ENCODE measurements around the gene GUCY2D.

Gene GUCY2D

GRCh38 chr17:7989781-7990655, 12.4 kb upstream of the GUCY2D start:
- peak overlapping the region; percentile 41 to 70 (median 62) for H3K4me3 ChIP-seq (ENCODE audit: low read depth in 1 of 5, low read length in 5 of 5)
- peaks cover 0 to 10% (median 8%) of the 10 kb centered on the region in 5 donors for H3K4me1 ChIP-seq (ENCODE audit: control insufficient read depth in 5 of 5, insufficient read depth in 5 of 5, low read length in 5 of 5)
- no peaks in the 10 kb centered on the region for H3K36me3 ChIP-seq (ENCODE audit: control insufficient read depth in 5 of 5, insufficient read depth in 5 of 5, low read length in 5 of 5)
- H3K9ac ChIP-seq (ENCODE audit: low read length in 5 of 5) = peak overlapping the region in 2 of 5 donors; percentile 30 to 64
- H3K9me3 ChIP-seq (ENCODE audit: control insufficient read depth in 5 of 5, low read length in 5 of 5) = no peaks in the 10 kb centered on the region
- peaks cover 4 to 8% (median 5%) of the 10 kb centered on the region in 5 donors for H3K27me3 ChIP-seq (ENCODE audit: control insufficient read depth in 5 of 5, insufficient read depth in 4 of 5, low read length in 5 of 5)
- H3K27ac ChIP-seq (ENCODE audit: low read depth, low read length) = no peak overlapping the region

- Histone ChIP-seq H3K9me3 (ENCODE audit: control insufficient read depth in 5 of 5, low read length in 5 of 5) (no peaks in the 10 kb centered on the region), H3K9ac (ENCODE audit: low read length in 5 of 5) (no peak overlapping the region), H3K4me1 (ENCODE audit: control insufficient read depth in 5 of 5, insufficient read depth in 5 of 5, low read length in 5 of 5) (peaks cover 0 to 15% (median 10%) of the 10 kb centered on the region in 5 donors), H3K36me3 (ENCODE audit: control insufficient read depth in 5 of 5, insufficient read depth in 5 of 5, low read length in 5 of 5) (no peaks in the 10 kb centered on the region), H3K4me3 (ENCODE audit: low read depth in 1 of 5, low read length in 5 of 5) (no peak overlapping the region), H3K27me3 (ENCODE audit: control insufficient read depth in 5 of 5, insufficient read depth in 4 of 5, low read length in 5 of 5) (peaks cover 2 to 7% (median 4%) of the 10 kb centered on the region in 5 donors), H3K27ac (ENCODE audit: low read depth, low read length) (no peak overlapping the region)
Measured at GRCh38 chr17:7992516-7992915, 9.9 kb upstream of the GUCY2D start.

GRCh38 chr17:7992924-7993323, 9.5 kb upstream of the GUCY2D start:
- H3K27ac ChIP-seq (ENCODE audit: low read depth, low read length) = no peak overlapping the region
- no peak overlapping the region for H3K9ac ChIP-seq (ENCODE audit: low read length in 5 of 5)
- H3K4me1 ChIP-seq (ENCODE audit: control insufficient read depth in 5 of 5, insufficient read depth in 5 of 5, low read length in 5 of 5) = peaks cover 0 to 15% (median 10%) of the 10 kb centered on the region in 5 donors
- no peaks in the 10 kb centered on the region for H3K36me3 ChIP-seq (ENCODE audit: control insufficient read depth in 5 of 5, insufficient read depth in 5 of 5, low read length in 5 of 5)
- peaks cover 0 to 5% (median 2%) of the 10 kb centered on the region in 5 donors for H3K27me3 ChIP-seq (ENCODE audit: control insufficient read depth in 5 of 5, insufficient read depth in 4 of 5, low read length in 5 of 5)
- H3K4me3 ChIP-seq (ENCODE audit: low read depth in 1 of 5, low read length in 5 of 5) = no peak overlapping the region
- no peaks in the 10 kb centered on the region for H3K9me3 ChIP-seq (ENCODE audit: control insufficient read depth in 5 of 5, low read length in 5 of 5)

- Histone ChIP-seq H3K9ac (ENCODE audit: low read length in 5 of 5) (no peak overlapping the region), H3K36me3 (ENCODE audit: control insufficient read depth in 5 of 5, insufficient read depth in 5 of 5, low read length in 5 of 5) (no peaks in the 10 kb centered on the region), H3K27me3 (ENCODE audit: control insufficient read depth in 5 of 5, insufficient read depth in 4 of 5, low read length in 5 of 5) (peaks cover 0 to 5% (median 2%) of the 10 kb centered on the region in 5 donors), H3K4me3 (ENCODE audit: low read depth in 1 of 5, low read length in 5 of 5) (no peak overlapping the region), H3K27ac (ENCODE audit: low read depth, low read length) (no peak overlapping the region), H3K9me3 (ENCODE audit: control insufficient read depth in 5 of 5, low read length in 5 of 5) (no peaks in the 10 kb centered on the region), H3K4me1 (ENCODE audit: control insufficient read depth in 5 of 5, insufficient read depth in 5 of 5, low read length in 5 of 5) (peaks cover 0 to 15% (median 10%) of the 10 kb centered on the region in 5 donors)
Measured at GRCh38 chr17:7993972-7994589, 8.3 kb upstream of the GUCY2D start.

GRCh38 chr17:7995724-7996123, 6.7 kb upstream of the GUCY2D start:
- H3K27ac ChIP-seq (ENCODE audit: low read depth, low read length) = no peak overlapping the region
- no peaks in the 10 kb centered on the region for H3K36me3 ChIP-seq (ENCODE audit: control insufficient read depth in 5 of 5, insufficient read depth in 5 of 5, low read length in 5 of 5)
- no peaks in the 10 kb centered on the region for H3K9me3 ChIP-seq (ENCODE audit: control insufficient read depth in 5 of 5, low read length in 5 of 5)
- H3K9ac ChIP-seq (ENCODE audit: low read length in 5 of 5) = no peak overlapping the region
- peaks cover 0 to 5% (median 3%) of the 10 kb centered on the region in 5 donors for H3K27me3 ChIP-seq (ENCODE audit: control insufficient read depth in 5 of 5, insufficient read depth in 4 of 5, low read length in 5 of 5)
- H3K4me1 ChIP-seq (ENCODE audit: control insufficient read depth in 5 of 5, insufficient read depth in 5 of 5, low read length in 5 of 5) = peaks cover 0 to 5% (median 4%) of the 10 kb centered on the region in 5 donors
- H3K4me3 ChIP-seq (ENCODE audit: low read depth in 1 of 5, low read length in 5 of 5) = no peak overlapping the region

GRCh38 chr17:7997186-7997585, 5.2 kb upstream of the GUCY2D start:
- Histone ChIP-seq H3K9me3 (ENCODE audit: control insufficient read depth in 5 of 5, low read length in 5 of 5) (no peaks in the 10 kb centered on the region), H3K4me3 (ENCODE audit: low read depth in 1 of 5, low read length in 5 of 5) (no peak overlapping the region), H3K27ac (ENCODE audit: low read depth, low read length) (no peak overlapping the region), H3K4me1 (ENCODE audit: control insufficient read depth in 5 of 5, insufficient read depth in 5 of 5, low read length in 5 of 5) (peaks cover 0 to 9% (median 4%) of the 10 kb centered on the region in 5 donors), H3K27me3 (ENCODE audit: control insufficient read depth in 5 of 5, insufficient read depth in 4 of 5, low read length in 5 of 5) (peaks cover 4 to 15% (median 8%) of the 10 kb centered on the region in 5 donors), H3K9ac (ENCODE audit: low read length in 5 of 5) (no peak overlapping the region), H3K36me3 (ENCODE audit: control insufficient read depth in 5 of 5, insufficient read depth in 5 of 5, low read length in 5 of 5) (no peaks in the 10 kb centered on the region)

- peak overlapping the region in 3 of 5 donors; percentile 17 to 44 (median 40) for H3K4me3 ChIP-seq (ENCODE audit: low read depth in 1 of 5, low read length in 5 of 5)
- H3K9me3 ChIP-seq (ENCODE audit: control insufficient read depth in 5 of 5, low read length in 5 of 5) = no peaks in the 10 kb centered on the region
- H3K36me3 ChIP-seq (ENCODE audit: control insufficient read depth in 5 of 5, insufficient read depth in 5 of 5, low read length in 5 of 5) = no peaks in the 10 kb centered on the region
- no peak overlapping the region for H3K27ac ChIP-seq (ENCODE audit: low read depth, low read length)
- H3K27me3 ChIP-seq (ENCODE audit: control insufficient read depth in 5 of 5, insufficient read depth in 4 of 5, low read length in 5 of 5) = peaks cover 12 to 51% (median 47%) of the 10 kb centered on the region in 5 donors
- H3K4me1 ChIP-seq (ENCODE audit: control insufficient read depth in 5 of 5, insufficient read depth in 5 of 5, low read length in 5 of 5) = peaks cover 0 to 21% (median 16%) of the 10 kb centered on the region in 5 donors
- H3K9ac ChIP-seq (ENCODE audit: low read length in 5 of 5) = peak overlapping the region in 1 of 5 donors; percentile 43
Measured at GRCh38 chr17:8002721-8003593, 542 bp downstream of the GUCY2D start.

- peak overlapping the region in 1 of 5 donors; percentile 14 for H3K9ac ChIP-seq (ENCODE audit: low read length in 5 of 5)
- no peaks in the 10 kb centered on the region for H3K36me3 ChIP-seq (ENCODE audit: control insufficient read depth in 5 of 5, insufficient read depth in 5 of 5, low read length in 5 of 5)
- peaks cover 12 to 51% (median 47%) of the 10 kb centered on the region in 5 donors for H3K27me3 ChIP-seq (ENCODE audit: control insufficient read depth in 5 of 5, insufficient read depth in 4 of 5, low read length in 5 of 5)
- H3K4me3 ChIP-seq (ENCODE audit: low read depth in 1 of 5, low read length in 5 of 5) = peak overlapping the region in 3 of 5 donors; percentile 17 to 44 (median 40)
- no peak overlapping the region for H3K27ac ChIP-seq (ENCODE audit: low read depth, low read length)
- no peaks in the 10 kb centered on the region for H3K9me3 ChIP-seq (ENCODE audit: control insufficient read depth in 5 of 5, low read length in 5 of 5)
- H3K4me1 ChIP-seq (ENCODE audit: control insufficient read depth in 5 of 5, insufficient read depth in 5 of 5, low read length in 5 of 5) = peaks cover 0 to 21% (median 16%) of the 10 kb centered on the region in 5 donors
Measured at GRCh38 chr17:8003594-8004181, 1.3 kb downstream of the GUCY2D start.

GRCh38 chr17:8004899-8005298, 2.5 kb downstream of the GUCY2D start:
- Histone ChIP-seq H3K27me3 (ENCODE audit: control insufficient read depth in 5 of 5, insufficient read depth in 4 of 5, low read length in 5 of 5) (peaks cover 12 to 51% (median 47%) of the 10 kb centered on the region in 5 donors), H3K9me3 (ENCODE audit: control insufficient read depth in 5 of 5, low read length in 5 of 5) (no peaks in the 10 kb centered on the region), H3K4me1 (ENCODE audit: control insufficient read depth in 5 of 5, insufficient read depth in 5 of 5, low read length in 5 of 5) (peaks cover 0 to 21% (median 16%) of the 10 kb centered on the region in 5 donors), H3K27ac (ENCODE audit: low read depth, low read length) (no peak overlapping the region), H3K36me3 (ENCODE audit: control insufficient read depth in 5 of 5, insufficient read depth in 5 of 5, low read length in 5 of 5) (no peaks in the 10 kb centered on the region), H3K4me3 (ENCODE audit: low read depth in 1 of 5, low read length in 5 of 5) (no peak overlapping the region), H3K9ac (ENCODE audit: low read length in 5 of 5) (no peak overlapping the region)
